ENCODE measurements around the gene AMHR2. TPM values are rescaled to one million over a fixed set of nuclear protein-coding genes. Genes with fewer than 3 reads are reported as not detected.

The AMHR2 gene
- total and polyA plus RNA-seq, 9 of the 15 experiments (the other 6 are each of a cell fraction or from before 2014, with no cell fraction given) = 8.9 to 49.7 (median 19.3) TPM

- no peak for TF ChIP-seq ZBTB33 (CRISPR knock-in tag; IDR thresholded peaks at IDR 0.05)
- TF ChIP-seq ILF3 (IDR thresholded peaks at IDR 0.05; ENCODE audit: borderline replicate concordance) = no peak
- no peak for TF ChIP-seq HLTF (IDR thresholded peaks at IDR 0.05)
- TF ChIP-seq NR1H2 (CRISPR knock-in tag; IDR thresholded peaks at IDR 0.05) = no peak
- no peak for TF ChIP-seq HMG20A (CRISPR knock-in tag; conservative IDR thresholded peaks at IDR 0.05)
- no peak for TF ChIP-seq ZNF77 (CRISPR knock-in tag; IDR thresholded peaks at IDR 0.05)
- no peak for TF ChIP-seq PPARD (CRISPR knock-in tag; IDR thresholded peaks at IDR 0.05)
- peak; percentile 53; the same call in 1 of the 2 replicates for TF ChIP-seq ELF1 (tag; IDR thresholded peaks at IDR 0.05)
- TF ChIP-seq FOXM1 (IDR thresholded peaks at IDR 0.05; ENCODE audit: low read depth) = peak; percentile 88
- no peak for TF ChIP-seq FOXM1 (CRISPR knock-in tag; IDR thresholded peaks at IDR 0.05; ENCODE audit: low read depth)
- TF ChIP-seq NONO (IDR thresholded peaks at IDR 0.05; ENCODE audit: low read depth in 2 of 2, low read length in 1 of 2) = no peak
- peak; percentile 90 for TF ChIP-seq POLR2B (IDR thresholded peaks at IDR 0.05; ENCODE audit: low read depth, partially characterized antibody)
- TF ChIP-seq GABPA (tag; conservative IDR thresholded peaks at IDR 0.05; ENCODE audit: low read depth) = peak; percentile 85
- no peak for TF ChIP-seq MAFK (IDR thresholded peaks at IDR 0.05; ENCODE audit: low read length)
- TF ChIP-seq ATF2 (CRISPR knock-in tag; IDR thresholded peaks at IDR 0.05) = no peak
- no peak for TF ChIP-seq HMG20B (CRISPR knock-in tag; IDR thresholded peaks at IDR 0.05)
- TF ChIP-seq PML (IDR thresholded peaks at IDR 0.05; ENCODE audit: low read length) = peak; percentile 82
- no peak for TF ChIP-seq FOXP4 (CRISPR knock-in tag; IDR thresholded peaks at IDR 0.05; ENCODE audit: borderline replicate concordance)
- no peak for TF ChIP-seq SRSF1 (IDR thresholded peaks at IDR 0.05; ENCODE audit: low read depth, low read length)
- peak; percentile 57; the same call in 1 of the 2 replicates for TF ChIP-seq MYC (IDR thresholded peaks at IDR 0.05; ENCODE audit: low read depth, low read length)
- no peak for TF ChIP-seq MYC (CRISPR knock-in tag; IDR thresholded peaks at IDR 0.05; ENCODE audit: borderline replicate concordance, low read depth)
- TF ChIP-seq ETS1 (conservative IDR thresholded peaks at IDR 0.05; ENCODE audit: control insufficient read depth, low read depth, low read length) = no peak
- TF ChIP-seq DDX20 (tag; IDR thresholded peaks at IDR 0.05; ENCODE audit: low read depth) = no peak
These were observed 44.1 kb upstream of the AMHR2 start (continued) for GRCh38 chr12:53379389-53380103.

Measured in K562 (cell line).